GM19328 (cell line): ENCODE results near the gene F12.
A peak's percentile ranks its signal among the peaks of the same experiment; 100 is the strongest.

Source experiments
- ATAC-seq: cut with Tn5 transposase; IDR thresholded peaks from one replicate; pipeline ENCODE4 v1.9.1; 2021; ENCODE audit warnings: mild to moderate bottlenecking, moderate library complexity; ENCODE audit not compliant: unreplicated experiment

The F12 gene

GRCh38 chr5:177357459-177358351 lies 51.7 kb downstream of the F12 start, which contains the start of gene RGS14:
Gene RGS14 (plus strand): TSS chr5:177357924. CDS start chr5:177358025, 101 bp downstream.
- ATAC-seq = peak; percentile 91

GRCh38 chr5:177357146-177357458 lies 52.3 kb downstream of the F12 start:
- ATAC-seq = no peak

DNA sequence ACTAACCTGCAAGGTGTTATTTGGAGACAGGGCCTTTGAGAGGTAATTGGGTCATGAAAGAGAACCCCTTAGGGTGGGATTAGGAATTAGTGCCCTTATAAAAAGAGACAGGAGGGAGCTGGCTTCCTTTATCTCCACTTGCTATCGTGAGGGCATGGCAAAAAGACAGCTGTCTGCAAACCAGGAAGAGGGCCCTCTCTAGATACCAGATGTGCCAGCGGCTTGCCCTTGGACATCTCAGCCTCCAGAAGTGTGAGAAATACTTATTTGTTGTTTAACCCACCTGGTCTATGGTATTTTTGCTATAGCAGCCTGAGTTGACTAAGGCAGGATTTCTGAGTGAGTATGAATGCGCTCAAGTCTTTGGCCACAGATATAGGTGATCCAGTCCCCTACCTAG lies 52.6 kb downstream of the F12 start:
- ATAC-seq = no peak

DNA sequence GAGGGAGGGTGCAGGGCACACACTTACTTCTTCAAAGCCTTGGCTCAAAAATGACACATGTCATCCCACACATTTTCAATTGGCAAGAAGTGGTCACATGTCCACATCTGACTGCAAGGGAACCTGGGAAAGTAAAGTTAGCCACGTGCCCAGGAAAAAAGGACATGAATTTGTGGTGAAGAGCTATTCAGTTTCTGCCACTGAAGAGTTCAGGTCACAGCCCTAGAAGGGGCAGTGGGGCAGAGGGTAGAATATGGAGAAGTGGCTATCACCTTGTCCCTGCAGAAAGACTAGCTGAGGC lies 53.5 kb downstream of the F12 start:
- no peak for ATAC-seq

DNA sequence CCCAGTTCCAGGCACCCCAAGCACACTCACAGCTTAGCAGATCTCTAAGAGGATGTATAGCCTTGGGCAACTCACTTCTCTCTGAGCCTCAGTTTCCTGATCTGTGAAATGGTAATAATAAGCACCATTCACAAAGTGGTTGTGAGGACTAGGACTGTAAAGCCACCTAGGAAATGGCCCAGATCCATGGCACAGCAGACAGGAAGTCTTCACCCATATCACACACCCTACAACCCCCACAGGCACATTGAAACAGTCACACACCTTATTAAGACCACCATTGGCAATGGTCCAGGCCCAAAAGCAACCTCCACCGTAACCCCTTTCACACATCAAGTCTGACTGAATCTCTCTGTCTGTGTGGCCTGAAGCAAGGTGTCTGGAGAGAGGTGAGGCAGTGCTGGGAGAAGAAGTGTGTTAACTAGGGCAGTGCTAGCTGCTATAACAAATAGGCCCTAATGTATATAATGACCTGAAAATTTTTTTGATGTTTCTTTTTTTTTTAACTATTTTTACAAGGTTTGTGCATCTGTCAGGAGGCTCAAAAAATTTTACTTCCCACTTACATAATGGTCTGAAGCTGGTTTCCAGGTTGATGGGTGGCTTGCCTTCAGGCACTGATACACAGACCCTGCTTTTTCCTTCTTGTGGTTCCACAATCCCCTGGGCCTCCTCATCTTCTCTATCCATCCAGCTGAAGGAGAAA lies 54.0 kb downstream of the F12 start:
- no peak for ATAC-seq

GRCh38 chr5:177354711-177355110 lies 54.7 kb downstream of the F12 start:
- ATAC-seq = no peak

- ATAC-seq = no peak
Observed at GRCh38 chr5:177354256-177354655, 55.1 kb downstream of the F12 start.

DNA sequence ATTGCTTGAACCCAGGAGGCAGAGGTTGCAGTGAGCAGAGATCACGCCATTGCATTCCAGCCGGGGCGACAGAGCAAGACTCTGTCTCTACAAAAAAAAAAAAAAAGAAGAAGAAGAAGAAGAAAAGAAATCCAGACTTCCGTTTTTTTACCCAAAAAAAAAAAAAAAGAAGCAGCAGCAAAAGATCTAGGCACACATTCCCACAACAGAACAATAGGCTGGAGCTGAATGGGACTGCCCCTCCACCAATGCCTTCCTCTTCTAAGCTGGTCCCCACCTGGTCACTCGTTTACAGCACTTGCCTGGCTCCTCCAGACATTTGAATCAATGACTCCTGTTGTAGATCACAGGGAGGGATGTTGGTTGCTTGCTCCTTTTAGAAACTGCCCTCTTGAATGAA lies 56.3 kb downstream of the F12 start:
- no peak for ATAC-seq
